C4-2B (cell line): Measurements from ENCODE around the gene CRYGN.

ENCODE experiments used
- CTCF ChIP-seq: fragments of 450-650 bp; conservative IDR thresholded peaks from 2 replicates; pipeline ENCODE4 v1.5.1; 2017; ENCODE audit warnings: mild to moderate bottlenecking
- ZFX ChIP-seq: fragments of 450-650 bp; IDR thresholded peaks from 2 replicates; pipeline ENCODE4 v1.6.1; 2017

- no peak for TF ChIP-seq CTCF
- no peak for TF ChIP-seq ZFX
Measured at GRCh38 chr7:151470711-151471110, 30.8 kb upstream of the CRYGN start.
